G401 (cell line): ENCODE measurements around the gene HSD17B11. TPM values are rescaled to one million over a fixed set of nuclear protein-coding genes. Genes with fewer than 3 reads are reported as not detected.
"Not testable (repeated sequence)": the region's sequence is repeated elsewhere in the genome, so short reads cannot be mapped to it uniquely, and the experiment has no call there.

Source experiments
- DNase-seq: peaks from one replicate; pipeline ENCODE4 v3.0.0-alpha.2; 2015; ENCODE audit warnings: low spot score
- in situ Hi-C: cut with HindIII; loops from 2 replicates; pipeline ENCODE4 v1.10.0; 2016; ENCODE audit warnings: low sequenced_read_pairs, mixed read lengths
- total RNA-seq: library from RNA; depleted of rRNA; stranded (reverse); fragments of >200 nt; shearing (Covaris generic); gene quantifications from 2 replicates; pipeline ENCODE4 v1.2.3, GENCODE V29; 2014

HSD17B11 gene
- total RNA-seq, 1 experiment from 2014 or later = 25.9 TPM

GRCh38 chr4:87409420-87409939 lies 18.5 kb upstream of the HSD17B11 start:
- DNase-seq = no peak
- in situ Hi-C loops = no loop called here

- DNase-seq, in situ Hi-C loops: not testable (repeated sequence)
Measured at GRCh38 chr4:87406902-87407301, 15.9 kb upstream of the HSD17B11 start.

- no peak for DNase-seq
- in situ Hi-C loops = no loop called here
Measured at GRCh38 chr4:87406462-87406861, 15.5 kb upstream of the HSD17B11 start.

- in situ Hi-C loops = no loop called here
- no peak for DNase-seq
Measured at GRCh38 chr4:87405211-87405820, 14.3 kb upstream of the HSD17B11 start.

- in situ Hi-C loops, DNase-seq: not testable (repeated sequence)
Measured at GRCh38 chr4:87403732-87404131, 12.7 kb upstream of the HSD17B11 start.

- in situ Hi-C loops = no loop called here
- no peak for DNase-seq
Measured at GRCh38 chr4:87399954-87400353, 9.0 kb upstream of the HSD17B11 start.

- in situ Hi-C loops = no loop called here
- no peak for DNase-seq
Measured at GRCh38 chr4:87399148-87399547, 8.2 kb upstream of the HSD17B11 start.

- DNase-seq, in situ Hi-C loops: not testable (repeated sequence)
Measured at GRCh38 chr4:87395851-87396250, 4.9 kb upstream of the HSD17B11 start.

GRCh38 chr4:87395073-87395472 lies 4.1 kb upstream of the HSD17B11 start:
- in situ Hi-C loops = not testable (repeated sequence)

GRCh38 chr4:87392183-87392582 lies 1.2 kb upstream of the HSD17B11 start:
- DNase-seq = no peak
- in situ Hi-C loops = no loop called here

More at GRCh38 chr4:87395073-87395472, 4.1 kb upstream of the HSD17B11 start:
- not testable (repeated sequence) for DNase-seq

- no peak for DNase-seq
- in situ Hi-C loops = no loop called here
Measured at GRCh38 chr4:87391576-87392054, 627 bp upstream of the HSD17B11 start.

GRCh38 chr4:87390551-87390890 lies 467 bp downstream of the HSD17B11 start:
- in situ Hi-C loops = no loop called here
- no peak for DNase-seq

- DNase-seq, in situ Hi-C loops: not testable (repeated sequence)
Measured at GRCh38 chr4:87390055-87390454, 933 bp downstream of the HSD17B11 start.

- DNase-seq = no peak
- in situ Hi-C loops = no loop called here
Measured at GRCh38 chr4:87388901-87389300, 2.1 kb downstream of the HSD17B11 start.

GRCh38 chr4:87387237-87387636 lies 3.8 kb downstream of the HSD17B11 start:
- no peak for DNase-seq
- in situ Hi-C loops = no loop called here

- in situ Hi-C loops, DNase-seq: not testable (repeated sequence)
Measured at GRCh38 chr4:87384466-87385132, 6.4 kb downstream of the HSD17B11 start.

- in situ Hi-C loops = no loop called here
- no peak for DNase-seq
Measured at GRCh38 chr4:87382931-87383330, 8.1 kb downstream of the HSD17B11 start.

GRCh38 chr4:87382116-87382515 lies 8.9 kb downstream of the HSD17B11 start:
- DNase-seq = no peak
- in situ Hi-C loops = no loop called here

- in situ Hi-C loops = no loop called here
- no peak for DNase-seq
Measured at GRCh38 chr4:87377816-87378215, 13.2 kb downstream of the HSD17B11 start.

- in situ Hi-C loops = no loop called here
- DNase-seq = peak; percentile 73
Measured at GRCh38 chr4:87375719-87376291, 15.2 kb downstream of the HSD17B11 start.
